Stimulated activated CD8-positive, alpha-beta memory T cell treated with anti-CD3 and anti-CD28 coated beads, Interleukin-12 subunit alpha, Interleukin-12 subunit beta, amount 100 ng/mL, for 1 hour (primary cell): ENCODE data around the gene RASSF7.

ENCODE experiments used
- DNase-seq: peaks from one replicate; pipeline ENCODE4 v3.0.0-alpha.2; 2020; ENCODE audit warnings: low read depth

The RASSF7 gene

DNA sequence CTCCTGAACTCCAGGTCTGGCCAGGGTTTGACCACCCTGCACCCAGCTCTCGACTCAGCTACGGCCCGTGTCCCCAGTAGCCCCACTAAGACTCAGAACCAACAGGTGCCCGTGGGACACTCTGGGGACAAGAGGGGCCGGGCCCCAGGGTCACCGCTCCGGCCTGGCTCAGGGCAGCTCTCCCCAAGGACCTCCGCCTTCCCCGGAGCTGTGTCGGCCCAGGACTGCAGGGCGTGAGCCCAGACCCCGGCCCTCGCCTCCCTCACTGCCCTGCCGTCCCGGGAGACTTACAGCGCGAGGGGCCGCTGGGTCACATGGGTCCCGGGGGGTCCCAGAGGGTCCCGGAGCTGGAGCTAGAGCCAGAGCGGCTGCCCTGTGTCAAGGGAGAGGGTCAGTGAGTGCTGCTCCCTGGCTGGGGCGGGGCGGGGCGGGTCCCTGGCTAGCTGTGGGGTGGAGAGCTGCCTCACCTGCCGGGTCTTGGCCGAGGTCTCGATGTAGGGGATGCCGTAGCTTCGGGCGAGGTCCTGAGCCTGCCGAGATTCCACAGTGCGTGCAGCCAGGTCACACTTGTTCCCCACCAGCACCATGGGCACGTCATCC lies 27.7 kb upstream of the RASSF7 start:
- DNase-seq = no peak

DNA sequence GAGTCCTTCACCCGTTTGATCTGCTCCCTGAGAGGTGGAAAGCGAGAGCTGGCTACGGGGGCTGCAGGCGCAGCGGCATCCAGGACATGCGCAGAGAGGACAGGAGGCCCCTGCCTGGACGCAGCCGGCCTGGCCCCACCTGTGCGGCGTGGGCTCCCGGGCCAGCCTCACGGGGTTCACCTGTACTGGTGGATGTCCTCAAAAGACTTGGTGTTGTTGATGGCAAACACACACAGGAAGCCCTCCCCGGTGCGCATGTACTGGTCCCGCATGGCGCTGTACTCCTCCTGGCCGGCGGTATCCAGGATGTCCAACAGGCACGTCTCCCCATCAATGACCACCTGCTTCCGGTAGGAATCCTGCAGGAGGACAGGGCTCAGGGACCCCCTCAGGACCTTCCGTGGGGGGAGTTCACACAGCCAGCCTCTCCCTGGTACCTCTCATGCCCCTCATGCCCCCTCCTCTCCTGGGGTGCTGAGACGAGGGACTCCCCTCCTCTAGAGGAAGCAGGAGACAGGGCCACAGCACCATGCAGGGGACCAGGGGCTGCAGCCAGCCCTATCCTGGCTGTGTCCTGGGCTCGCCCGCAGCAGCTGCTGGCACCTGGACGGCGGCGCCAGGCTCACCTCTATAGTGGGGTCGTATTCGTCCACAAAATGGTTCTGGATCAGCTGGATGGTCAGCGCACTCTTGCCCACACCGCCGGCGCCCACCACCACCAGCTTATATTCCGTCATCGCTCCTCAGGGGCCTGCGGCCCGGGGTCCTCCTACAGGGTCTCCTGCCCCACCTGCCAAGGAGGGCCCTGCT lies 27.0 kb upstream of the RASSF7 start:
- no peak for DNase-seq

DNA sequence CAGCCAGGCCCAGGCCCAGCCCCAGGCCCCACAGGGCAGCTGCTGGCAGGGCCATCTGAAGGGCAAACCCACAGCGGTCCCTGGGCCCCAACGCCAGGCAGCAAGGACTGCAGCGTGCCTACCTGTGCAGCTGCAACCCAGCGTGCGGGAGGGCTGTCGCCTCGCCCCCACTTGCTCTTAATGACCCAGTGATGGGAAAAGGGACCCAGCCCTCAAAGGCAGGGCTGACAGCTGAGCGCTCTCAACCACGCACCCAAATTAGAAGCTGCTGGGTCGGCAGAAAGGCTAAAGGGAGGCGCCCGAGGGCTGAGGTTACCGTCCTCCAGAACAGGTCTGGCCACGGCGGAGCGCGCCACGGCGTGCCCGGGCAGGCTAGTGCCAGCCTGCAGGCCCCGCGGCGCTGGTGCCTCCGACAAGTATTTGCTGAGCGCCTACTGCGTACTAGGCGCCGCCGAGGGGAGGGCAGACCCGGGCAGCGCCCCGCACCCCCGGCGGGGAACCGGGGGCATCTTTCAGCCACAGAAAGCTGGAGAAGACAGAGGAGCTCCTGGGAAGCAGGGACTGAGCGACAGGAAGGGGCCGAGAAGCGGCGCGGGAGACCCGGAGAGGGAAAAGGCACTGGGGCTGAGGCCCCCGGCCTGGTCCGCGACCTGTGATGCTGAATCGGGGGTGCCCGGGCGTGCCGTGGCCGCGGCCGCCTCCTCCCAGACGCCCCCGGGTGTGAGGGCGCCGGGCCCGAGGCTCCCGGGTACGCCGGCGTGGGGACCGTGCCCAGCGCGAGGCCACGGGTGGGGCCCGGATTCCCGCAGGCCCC lies 26.2 kb upstream of the RASSF7 start:
- no peak for DNase-seq

DNA sequence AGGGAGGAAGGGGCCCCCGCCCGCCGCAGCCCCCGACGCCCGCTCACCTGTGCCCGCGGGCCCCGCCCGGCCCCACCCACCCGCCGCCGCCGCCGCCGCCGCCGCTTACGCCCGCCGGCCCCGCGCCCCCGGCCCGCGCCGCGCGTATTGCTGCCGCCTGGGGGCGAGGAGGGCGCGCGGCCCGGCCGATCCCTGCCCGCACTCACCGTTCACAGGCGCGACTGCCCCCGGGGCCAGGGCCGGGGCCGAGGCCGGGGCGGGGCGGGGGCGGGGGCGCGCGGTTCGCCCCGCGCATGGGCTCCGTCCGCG lies 25.6 kb upstream of the RASSF7 start:
- DNase-seq = no peak

DNA sequence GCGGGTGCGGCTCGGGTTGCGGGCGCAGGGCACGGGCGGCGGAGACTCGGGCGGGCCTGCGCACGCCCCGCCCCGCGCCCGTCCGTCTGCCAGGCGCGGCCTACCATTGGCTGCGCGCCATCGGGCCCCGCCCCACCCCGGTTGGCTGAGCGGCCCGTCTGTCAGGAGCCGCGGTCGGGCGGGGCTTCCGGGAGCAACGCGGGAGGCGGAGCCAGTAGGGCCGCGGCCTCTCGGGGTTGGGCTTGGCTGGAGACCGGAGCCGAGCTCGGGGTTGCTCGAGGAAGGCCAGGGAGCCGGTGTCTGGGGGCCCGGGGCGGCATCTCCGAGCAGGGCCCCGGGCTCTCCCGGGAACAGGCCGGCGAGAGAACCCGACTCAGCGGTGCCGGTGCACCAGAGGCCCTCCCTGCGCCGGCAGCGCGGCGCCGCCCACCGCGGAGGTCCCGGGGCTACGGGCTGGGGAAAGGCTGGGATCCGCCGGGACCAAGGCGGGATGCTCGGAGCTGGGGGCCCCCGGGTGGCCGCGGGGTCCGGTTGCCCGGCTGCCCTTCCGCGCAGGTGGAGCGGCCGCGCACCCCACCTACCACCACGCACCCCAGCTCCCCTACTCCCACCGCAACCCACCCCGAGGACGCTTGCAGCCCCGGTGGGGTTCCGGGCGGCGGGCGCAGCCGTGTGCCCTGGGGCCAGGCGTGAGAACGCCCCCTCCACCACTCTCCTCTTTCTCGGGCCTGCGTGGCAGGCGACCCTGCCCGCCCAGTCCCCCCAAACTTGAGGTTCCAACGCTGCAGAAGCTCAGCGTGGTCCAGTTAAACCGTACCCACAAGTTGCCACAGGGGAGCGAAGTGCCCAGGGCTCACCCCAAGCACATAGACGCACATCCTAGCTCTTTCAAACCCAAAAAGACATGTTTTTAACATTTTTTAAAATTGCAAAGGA lies 25.0 kb upstream of the RASSF7 start, which contains the start of gene HRAS:
TSS of gene HRAS (minus strand) at position 58 of the 936 bp plus-strand sequence.
- DNase-seq = peak; percentile 93

DNA sequence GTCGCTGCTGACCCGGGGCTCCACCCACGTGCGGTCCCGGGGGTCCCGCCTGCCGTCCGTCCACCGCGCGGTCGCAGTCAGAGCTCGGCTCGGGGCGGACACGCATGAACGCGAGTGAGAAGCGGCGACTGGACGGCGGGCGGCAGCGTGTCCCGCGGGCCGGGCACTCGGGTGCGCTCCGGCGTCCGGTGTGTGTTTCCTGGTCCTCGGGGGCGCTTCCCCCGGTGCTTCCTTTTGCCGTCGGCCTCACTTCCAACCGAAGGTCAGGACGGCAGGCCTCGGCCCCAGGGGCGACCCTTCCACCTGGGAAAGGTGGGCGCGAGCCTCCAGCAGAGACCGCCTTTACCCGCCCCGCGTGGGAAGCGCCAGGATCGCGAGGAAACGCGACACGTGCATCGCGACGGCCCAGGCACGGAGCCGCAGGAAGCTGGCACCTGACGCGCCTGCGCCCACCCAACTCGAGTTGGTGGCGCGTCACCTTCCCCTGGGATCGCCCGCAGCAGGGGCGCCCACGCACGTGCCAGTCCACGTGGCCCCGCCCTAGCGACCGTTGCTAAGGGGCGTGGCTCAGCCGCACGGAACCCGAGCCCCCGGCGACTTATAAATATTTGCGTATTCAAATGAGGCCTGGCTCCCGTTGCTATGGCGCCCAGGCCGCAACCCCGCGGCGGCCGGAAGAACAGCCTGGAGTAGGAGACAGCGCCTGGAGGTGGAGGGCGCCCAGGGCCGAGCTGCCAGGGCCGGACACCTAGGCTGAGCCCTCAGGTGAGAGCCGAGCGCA lies 23.7 kb upstream of the RASSF7 start, which contains the start of gene LRRC56:
TSS of gene LRRC56 (plus strand) at position 687 of the 781 bp plus-strand sequence. CDS start 3,158 bp downstream, outside the sequence.
- DNase-seq = peak; percentile 88

DNA sequence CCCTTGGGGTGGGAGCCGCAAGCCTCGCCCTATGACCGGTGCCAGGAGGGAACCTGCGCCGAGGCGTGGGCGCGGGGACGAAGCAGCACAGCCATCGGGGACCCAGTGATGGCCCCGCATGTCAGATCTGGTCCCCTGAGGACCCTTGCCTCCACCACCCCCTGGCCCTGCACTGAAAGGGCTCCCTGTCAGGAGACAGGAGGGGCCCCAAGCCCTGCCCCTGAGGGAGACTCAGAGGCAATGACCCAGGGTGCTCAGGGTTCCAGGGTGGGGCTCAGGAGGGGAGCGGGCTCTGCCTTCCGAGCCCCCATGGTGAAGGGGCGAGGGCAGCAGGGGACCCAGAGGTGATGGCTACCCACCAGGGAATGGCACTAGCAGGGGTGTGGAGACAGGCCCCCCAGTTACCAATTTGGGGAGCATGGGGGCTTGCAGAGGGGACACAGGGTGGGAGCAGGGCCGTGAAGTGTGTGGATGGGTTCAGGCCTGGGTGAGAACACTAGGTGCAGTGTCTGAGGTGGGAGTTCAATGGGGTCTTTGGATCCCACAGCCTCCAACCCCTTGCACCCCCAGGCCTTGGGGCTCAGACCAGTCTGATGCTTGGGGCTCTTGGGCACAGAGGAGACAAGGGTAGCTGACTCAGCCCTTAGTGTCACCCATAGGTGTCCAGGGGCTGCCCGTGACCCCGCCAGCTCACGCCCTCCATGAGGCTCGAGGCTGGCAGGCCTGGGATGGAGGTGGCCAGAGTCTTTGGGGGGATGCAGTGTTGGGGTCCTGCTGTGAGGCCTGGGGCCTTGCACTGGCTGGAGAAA lies 22.9 kb upstream of the RASSF7 start:
- no peak for DNase-seq

DNA sequence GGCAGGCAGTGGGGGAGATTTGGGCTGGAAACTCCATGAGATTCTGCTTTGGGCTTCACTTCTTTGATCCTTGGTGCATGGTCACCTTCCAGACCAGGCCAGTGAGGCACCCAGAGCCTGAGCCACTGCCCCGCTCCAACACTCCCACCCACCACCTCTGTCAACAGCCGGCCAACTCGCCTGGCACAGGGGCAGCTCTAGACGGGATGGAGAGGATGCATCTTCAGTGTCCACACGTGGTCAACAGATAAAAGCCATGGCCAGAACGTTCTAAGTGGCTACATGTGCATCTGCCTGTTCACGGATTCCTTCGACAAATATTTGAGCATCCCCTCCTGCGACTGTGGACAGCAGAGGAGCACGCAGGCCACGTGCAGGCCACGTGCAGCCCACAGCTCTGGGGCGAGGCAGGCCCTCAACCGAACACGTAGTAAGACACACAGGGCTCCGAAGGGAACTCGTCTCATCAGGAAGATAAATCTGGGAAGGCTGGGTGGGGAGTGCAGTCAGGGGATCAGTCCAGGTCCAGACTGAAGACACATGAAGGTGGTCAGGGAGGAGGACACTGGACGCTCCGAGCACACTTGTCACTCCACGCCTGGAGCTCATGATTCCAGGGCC lies 22.2 kb upstream of the RASSF7 start:
- DNase-seq = no peak

DNA sequence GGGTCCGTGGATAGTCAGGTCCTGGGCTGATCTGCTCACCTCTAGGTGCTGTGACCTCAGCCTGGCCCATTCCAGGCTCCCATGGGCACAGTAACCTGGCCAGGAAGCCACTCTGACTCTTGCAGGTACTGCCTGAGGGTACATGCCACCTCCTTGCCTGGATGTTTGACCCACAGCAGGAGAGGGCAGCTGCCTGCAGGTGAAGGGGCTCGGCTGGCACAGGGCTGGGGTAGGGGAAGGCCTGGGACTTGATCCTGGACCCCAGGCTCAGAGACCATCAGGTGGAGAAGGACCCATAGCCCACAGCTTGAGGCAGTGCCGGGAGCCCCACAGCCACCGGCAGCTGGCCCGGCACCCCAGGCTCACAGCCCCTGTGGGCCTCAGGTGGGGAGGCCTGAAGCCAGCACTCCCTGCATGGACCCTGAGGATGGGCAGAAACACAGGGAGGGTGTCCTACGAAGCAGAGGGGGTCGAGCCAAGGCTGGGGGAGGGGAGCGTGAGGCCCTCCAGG lies 20.7 kb upstream of the RASSF7 start:
- no peak for DNase-seq

DNA sequence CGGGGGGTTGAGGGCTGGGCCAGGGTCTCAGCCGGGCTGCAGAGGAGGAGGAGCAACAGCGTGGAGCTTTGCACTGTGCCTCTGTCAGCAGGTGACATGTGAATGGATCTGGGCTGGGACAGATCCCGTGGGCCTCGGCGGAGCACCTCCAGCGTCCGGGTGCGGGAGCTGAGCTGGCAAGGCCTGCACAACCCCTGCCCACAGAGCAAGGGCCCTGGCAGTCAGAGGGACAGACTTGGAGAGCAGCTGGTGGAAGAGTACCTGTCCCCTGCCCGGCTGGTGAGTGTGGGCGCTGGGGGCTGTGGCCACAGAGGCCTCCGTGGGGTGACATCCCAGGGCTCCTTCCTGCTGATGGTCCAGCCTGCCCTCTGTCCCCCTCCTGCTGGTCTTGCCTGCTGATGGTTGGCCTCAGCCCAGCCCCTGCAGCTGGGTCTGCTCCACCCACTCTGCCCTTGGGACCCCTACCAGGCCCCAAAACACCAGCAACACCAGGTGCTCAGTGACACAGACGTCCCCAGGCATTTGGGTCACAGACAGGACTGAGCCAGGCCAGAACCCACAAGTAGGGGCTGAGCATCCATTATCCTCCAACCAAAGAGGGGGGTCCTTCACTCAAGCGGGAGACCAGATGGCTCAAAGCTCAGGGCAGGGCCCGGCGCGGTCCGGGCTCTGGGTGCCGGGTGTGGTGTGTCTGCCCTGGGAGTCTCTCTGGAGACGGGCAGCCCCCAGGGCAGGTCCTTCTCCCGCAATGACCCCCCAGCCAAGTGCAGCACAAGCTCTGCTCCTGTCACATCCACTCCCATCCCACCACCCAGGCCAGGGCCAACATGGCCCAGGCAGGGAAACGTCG lies 20.0 kb upstream of the RASSF7 start:
- no peak for DNase-seq

DNA sequence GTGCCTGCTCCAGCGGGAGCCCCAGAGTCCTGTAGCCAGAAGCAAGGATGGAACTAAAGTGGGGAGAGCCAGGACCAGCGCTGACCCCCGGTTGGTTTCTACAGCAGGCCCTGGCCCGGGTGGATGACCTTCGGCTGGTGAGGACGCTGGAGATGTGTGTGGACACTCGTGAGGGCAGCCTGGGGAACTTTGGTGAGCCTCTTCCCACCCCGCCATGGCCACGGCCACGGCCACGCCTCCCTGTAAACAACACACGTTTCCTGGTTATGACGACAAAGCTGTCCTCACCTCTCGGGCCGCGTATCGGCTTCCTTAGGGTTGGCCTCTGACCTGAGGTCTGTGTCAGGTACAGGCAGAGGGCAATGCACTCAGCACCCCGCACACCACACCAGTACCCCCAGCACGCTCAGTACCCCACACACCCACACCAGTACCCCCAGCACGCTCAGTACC lies 19.3 kb upstream of the RASSF7 start:
- no peak for DNase-seq

DNA sequence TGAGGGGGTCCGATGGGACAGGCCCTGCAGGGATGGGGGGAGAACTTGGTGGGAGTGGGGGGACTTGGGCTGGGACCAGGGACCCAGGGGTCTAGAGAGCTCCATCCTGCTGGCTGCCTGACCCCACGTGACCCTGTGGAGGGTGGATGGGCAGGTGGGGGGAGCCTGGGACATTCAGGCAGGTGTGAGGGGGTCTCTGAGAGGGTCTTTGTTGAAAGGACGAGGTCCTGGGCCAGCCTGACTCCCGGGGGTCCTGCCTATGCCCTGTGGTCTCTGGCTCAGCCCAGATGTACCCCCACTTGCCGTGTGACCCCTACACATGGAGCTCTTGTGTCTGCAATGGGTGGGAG lies 16.0 kb upstream of the RASSF7 start:
- no peak for DNase-seq

DNA sequence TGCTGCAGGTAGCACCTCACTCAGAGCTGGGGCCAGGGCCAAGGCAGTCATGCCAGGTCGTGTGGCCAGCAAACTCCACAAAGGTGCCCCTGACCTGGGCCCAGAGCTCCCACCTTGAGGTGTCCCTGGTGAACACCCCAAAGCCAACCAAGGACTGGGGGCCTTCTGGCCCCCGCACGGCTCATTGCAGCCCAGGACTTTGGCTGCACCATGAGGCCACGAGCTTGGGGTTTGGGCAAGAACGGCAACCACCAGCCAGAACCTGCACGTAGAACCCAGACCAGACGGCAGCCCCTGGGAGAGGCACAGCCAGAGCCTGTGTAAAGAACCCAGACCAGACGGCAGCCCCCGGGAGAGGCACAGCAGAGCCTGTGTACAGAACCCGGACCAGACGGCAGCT lies 15.6 kb upstream of the RASSF7 start:
- DNase-seq = no peak

DNA sequence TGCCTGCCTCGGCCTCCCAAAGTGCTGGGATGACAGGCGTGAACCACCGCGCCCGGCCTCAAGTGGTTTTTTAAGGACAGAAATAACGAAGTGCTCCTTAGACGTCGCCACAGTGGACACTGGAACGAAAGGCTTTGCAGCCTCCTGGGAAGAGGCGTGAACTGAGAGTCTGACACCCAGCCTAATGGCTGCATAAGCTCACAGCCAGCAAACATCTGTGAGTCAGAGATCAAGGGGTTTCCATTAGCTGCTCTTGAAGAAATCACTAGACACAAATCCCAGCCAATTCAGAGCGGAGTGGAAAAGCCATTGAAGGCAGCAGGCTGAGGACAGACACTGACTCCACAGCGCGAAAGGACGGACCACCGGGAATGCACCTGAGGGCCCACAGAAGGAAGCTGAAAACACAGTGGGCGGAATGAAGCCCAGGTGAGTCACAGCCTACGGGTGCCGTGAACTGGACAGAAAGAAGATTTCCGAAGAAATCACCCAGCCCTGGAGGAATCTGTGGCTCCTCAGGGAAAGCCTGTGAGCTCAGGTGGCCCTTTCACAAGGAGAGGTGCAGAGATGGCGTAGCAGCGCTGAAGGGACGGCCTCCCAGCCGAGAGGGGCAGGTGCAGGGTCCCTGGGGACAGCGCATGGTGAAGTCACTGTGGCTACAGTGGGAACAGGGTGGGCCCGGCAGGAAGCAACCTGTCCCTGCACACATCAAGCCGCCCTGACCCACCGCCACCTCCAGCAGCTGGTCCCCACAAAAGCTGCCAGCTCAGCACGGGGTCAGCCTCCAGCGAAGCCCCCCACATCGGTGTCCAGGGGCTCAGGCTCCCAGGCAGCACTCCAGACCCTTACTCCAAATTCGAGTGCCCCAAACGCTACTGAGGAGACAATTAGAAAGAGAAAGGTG lies 11.8 kb upstream of the RASSF7 start:
- no peak for DNase-seq

DNA sequence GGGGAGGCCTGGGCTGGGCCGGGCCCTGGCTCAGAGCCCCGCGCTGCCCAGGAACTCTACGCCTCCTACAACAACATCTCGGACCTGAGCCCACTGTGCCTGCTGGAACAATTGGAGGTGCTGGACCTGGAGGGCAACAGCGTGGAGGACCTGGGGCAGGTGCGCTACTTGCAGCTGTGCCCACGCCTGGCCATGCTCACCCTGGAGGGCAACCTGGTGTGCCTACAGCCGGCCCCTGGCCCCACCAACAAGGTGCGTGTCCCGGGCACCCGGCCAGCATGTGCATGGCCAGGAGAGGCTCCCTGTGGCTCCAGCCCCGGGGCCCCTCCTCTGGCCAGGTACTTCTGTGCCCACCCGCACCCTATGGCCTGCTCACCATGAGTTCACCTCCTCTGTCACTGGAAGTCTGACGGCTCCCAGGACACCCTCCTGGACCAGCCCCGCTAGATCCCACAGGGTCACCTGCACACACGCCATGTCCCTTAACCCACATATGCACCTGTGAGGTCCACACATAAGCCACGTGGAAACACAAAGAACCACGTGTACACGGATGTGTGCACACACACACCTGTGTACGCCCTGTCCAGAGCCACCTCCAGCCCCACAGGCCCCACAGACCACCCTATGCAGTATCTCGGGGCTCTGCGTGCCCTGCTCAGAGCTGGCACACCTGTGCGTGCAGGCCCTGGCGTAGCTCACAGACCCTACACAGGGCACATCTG lies 10.6 kb upstream of the RASSF7 start:
- no peak for DNase-seq

DNA sequence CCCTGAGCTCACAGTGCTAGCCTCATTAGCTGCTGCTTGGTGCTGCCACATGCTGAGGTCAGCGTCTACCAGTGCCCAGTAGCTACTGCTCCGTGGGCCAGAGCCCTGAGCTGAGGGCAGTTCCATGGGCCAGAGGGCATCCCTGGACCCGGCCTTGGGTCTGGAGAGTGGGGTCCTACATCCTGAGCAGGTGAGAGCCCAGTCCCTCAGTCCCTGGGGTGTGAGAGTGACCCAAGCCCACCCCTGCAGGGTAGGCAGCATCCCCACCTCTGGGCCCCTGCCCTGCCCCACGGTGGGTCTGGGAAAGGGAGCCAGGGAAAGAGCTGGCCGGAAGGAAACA lies 10.1 kb upstream of the RASSF7 start:
- no peak for DNase-seq

DNA sequence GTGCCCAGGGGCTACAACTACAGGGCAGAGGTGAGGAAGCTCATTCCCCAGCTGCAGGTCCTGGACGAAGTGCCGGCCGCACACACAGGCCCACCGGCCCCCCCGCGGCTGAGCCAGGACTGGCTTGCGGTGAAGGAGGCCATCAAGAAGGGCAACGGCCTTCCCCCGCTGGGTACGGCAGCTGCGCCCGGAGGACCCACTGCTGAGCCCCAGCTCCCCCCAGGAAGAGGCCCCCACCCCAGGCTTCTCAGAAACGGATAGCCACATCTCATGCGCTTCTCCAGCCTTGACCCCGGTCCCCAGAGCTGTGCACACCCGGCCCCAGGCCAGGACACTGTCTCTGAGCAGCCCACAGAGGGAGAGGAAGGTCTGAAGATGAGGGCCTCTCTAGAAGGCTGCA lies 9.6 kb upstream of the RASSF7 start:
- DNase-seq = no peak
